GM21723 (cell line): ENCODE results near the gene SLC2A3.
"Not testable (repeated sequence)": the region's sequence is repeated elsewhere in the genome, so short reads cannot be mapped to it uniquely, and the experiment has no call there.

Source experiments
- ATAC-seq: cut with Tn5 transposase; IDR thresholded peaks from one replicate; pipeline ENCODE4 v1.9.1; 2021; ENCODE audit warnings: mild to moderate bottlenecking, moderate library complexity; ENCODE audit not compliant: unreplicated experiment

SLC2A3 gene

GRCh38 chr12:7951671-7952070 is 15.7 kb upstream of the SLC2A3 start:
- no peak for ATAC-seq

DNA sequence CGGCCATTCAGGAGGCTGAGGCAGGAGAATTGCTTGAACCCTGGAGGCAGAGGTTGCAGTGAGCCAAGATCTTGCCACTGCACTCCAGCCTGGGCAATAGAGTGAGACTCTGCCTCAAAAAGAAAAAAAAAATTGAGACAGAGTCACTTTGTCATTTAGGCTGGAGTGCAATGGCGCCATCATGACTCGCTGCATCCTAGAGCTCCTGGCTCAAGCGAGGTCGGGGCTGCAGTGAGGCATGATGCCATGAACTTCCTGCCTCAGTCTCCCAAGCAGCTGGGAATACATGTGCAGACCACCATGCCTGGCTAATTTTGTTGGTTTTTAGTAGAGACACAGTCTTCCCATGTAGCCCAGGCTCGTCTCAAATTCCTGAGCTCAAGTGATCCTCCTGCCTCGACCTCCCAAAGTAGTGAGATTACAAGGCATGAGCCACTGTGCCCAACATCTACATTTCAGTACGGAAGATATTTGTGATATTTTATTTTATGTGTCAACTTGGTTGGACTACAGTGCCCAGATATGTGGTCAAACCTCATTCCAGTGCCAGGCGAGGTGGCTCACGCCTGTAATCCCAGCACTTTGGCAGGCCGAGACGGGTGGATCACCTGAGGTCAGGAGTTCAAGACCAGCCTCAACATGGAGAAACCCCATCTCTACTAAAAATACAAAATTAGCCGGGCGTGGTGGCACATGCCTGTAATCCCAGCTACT is 14.4 kb upstream of the SLC2A3 start:
- not testable (repeated sequence) for ATAC-seq

- ATAC-seq = no peak
Measured at GRCh38 chr12:7948589-7949260, 12.7 kb upstream of the SLC2A3 start.

DNA sequence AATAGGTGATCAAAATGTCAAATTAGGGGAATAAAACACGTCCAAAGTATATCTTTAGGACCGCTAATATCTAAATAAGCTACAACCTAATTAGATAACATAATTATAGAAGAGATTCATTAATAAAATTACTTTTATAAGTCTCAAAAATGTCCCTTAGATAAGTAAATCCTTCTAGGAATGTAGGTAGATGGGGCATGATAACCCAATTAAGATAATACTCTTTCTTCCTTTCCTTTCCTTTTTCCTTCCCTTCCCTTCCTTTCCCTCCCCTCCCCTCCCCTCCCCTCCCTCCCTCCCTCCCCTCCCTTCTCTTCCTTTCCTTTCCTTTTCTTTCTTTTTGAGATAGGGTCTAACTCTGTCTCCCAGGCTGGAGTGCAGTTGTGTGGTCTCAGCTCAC is 11.0 kb upstream of the SLC2A3 start:
- ATAC-seq = no peak

DNA sequence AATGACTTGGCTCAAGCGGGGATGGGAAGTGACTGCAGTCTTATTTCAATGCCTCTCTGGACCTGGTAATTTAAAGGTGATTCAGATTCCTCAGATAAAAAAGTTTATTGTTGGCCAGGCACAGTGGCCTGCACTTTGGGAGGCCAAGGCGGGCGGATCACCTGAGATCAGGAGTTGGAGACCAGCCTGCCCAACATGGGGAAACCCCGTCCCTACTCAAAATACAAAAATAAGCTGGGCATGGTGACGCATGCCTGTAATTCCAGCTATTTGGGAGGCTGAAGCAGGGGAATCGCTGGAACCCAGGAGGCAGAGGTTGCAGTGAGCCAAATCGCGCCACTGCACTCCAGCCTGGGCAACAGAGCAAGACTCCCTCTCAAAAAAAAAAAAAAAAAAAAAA is 8.8 kb upstream of the SLC2A3 start:
- not testable (repeated sequence) for ATAC-seq

DNA sequence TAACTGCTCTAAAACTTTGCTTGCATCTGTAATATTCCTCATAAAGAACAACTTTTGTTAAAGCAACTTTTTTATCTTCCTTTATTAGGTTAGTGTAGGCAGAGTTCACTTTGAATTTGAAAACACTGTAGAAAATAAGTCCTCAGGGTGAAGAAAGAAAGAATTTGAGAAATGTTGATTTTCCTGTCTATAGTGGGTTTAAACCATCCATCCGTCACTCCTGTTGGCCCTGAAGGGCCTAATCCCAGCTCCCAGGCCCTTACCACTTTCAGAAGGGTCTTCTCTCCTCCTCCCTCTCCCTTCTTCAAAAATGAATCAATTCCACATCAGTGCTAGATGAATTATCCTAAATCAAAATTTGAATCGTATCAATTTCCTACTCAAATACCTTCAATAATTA is 4.9 kb upstream of the SLC2A3 start:
- ATAC-seq = no peak

DNA sequence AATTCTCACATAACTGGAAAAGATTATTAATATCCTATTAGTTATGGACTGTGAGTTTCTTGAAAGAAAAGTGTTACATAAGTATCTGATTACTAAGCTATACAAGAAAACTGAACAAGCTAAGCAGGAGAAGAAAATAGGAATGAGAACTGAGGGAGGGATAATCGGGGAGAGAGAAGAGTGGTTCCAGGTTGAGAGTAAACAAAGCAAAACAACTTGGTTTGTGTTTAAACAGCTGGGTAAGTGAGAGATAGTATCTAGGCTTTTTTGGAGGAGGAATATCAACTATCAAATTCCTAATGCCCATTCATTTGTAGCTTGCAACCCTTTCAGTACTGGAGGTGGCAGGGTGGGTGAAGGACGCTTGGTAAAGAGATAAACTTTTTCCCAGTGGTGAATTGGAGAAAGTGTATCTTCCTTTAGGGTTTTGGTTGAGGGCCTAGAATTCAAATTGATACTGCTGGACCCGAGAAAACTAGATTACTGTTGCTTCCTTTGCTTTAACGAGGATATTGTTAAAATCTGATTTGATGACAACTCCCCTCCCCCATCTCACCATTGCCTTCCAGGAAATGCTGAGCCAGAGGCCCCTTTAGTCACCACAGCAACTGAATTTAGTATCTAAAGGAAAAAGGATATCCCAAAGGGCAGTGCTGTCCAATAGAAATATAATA is 2.0 kb upstream of the SLC2A3 start:
- ATAC-seq = no peak

- no peak for ATAC-seq
Measured at GRCh38 chr12:7934889-7935492, 996 bp downstream of the SLC2A3 start.

- no peak for ATAC-seq
Measured at GRCh38 chr12:7934091-7934888, 1.7 kb downstream of the SLC2A3 start.

DNA sequence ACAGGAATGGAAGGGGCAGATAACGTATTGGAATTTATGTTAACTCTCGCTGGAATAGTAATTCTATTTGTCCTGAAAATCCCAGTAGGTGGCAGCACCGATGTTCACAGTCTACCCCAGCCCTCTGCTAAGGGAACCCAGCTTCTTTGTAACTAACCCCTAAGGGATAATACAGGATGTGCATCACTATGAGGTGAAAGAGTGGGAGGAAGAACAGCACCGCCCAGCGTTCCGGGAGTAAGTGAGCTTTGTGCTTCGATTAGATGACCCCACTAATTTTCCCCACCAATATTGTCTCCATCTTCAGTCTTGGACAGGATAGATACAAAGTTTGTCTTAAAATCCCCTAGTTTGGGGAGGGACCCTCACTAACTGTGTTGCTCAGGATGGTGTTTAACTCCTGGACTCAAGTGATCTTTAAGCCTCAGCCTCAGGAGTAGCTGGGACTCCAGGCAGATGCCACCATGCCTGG is 2.7 kb downstream of the SLC2A3 start:
- ATAC-seq = peak; percentile 72

DNA sequence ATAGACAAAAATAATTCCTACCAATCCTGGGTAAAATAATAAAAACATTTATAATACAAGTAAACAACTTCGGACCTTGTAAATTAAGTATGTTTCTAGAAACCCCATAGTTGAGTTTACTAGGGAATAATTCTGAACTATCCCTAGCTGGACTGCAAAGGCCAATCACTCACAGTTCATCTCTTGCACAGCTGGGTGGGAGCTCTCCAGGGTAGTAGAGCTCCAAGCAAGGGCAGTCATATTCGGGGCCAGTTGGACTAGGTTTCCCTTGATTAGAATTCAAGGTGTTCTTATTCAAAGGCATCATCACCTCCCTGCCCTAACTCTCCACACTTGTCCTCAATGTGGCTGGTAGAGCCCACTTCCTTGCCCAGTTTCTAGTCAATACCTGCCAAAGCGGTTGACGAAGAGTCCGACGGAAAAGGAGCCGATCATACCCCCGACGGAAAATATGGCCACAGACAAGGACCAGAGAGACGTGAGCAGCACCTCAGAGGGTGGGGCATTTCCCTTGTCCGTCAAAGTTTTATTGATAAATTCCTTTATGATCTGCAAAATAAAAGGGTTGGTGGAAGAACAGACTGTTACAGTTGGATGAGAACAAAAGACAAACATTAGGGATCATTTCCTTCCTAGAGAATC is 3.3 kb downstream of the SLC2A3 start:
- not testable (repeated sequence) for ATAC-seq

DNA sequence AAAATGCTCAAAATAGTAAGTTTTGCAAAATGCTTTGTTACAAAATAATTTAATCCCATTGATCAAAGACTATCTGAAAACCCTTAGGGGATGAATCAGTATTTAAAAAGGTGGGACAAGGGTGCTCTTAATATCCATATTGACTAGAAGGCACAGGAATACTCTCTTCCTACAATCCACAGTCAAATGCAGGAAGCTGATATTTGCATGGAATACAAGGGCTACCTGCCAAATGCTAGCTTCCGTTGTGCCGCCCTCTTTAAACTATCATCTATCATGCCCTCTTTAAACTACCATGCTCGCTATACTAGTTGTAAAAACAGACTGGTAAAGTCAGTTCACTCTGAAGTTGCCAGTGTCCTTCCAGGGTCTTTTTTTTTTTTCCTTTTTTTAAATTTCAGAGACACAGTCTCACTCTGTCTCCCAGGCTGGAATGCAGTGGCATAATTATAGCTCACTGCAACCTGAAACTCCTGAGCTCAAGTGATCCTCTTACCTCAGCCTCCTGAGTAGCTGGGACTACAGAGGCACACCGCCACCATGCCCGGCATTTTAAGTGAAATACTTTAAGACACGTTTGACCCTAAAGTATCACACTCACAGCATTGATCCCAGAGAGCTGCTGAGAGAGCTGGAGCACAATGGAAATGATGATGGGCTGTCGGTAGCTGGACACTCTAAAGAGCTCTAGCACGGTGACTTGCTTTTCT is 6.7 kb downstream of the SLC2A3 start:
- no peak for ATAC-seq

- no peak for ATAC-seq
Measured at GRCh38 chr12:7927470-7927869, 8.5 kb downstream of the SLC2A3 start.

GRCh38 chr12:7926068-7926666 is 9.8 kb downstream of the SLC2A3 start:
- not testable (repeated sequence) for ATAC-seq

- no peak for ATAC-seq
Measured at GRCh38 chr12:7923241-7924236, 12.4 kb downstream of the SLC2A3 start.

DNA sequence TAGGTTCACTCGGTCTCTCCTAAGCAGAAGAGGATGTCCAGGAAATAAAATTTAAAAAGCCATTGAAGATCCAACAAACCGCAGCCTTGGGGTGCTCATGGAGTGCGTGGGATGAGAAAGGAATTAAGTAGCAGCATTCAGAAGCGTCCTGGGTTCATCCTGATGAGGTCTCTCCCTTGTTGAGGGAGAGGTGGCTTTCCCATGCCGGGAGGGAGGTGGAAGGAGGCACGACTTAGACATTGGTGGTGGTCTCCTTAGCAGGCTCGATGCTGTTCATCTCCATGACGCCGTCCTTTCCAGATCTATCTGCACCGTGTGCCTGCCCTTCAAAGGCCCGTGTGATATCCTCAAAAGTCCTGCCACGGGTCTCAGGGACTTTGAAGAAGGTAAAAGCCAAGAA is 14.8 kb downstream of the SLC2A3 start:
- not testable (repeated sequence) for ATAC-seq

DNA sequence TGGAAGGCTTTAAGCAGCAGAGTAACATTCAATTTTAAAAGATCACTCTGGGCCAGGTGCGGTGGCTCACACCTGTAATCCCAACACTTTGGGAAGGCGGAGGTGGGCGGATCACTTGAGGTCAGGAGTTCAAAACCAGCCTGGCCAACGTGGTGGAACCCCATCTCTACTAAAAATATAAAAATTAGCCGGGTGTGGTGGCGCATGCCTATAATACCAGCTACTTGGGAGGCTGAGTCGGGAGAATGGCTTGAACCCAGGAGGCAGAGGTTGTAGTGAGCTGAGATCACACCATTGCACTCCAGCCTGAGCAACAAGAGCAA is 17.8 kb downstream of the SLC2A3 start:
- not testable (repeated sequence) for ATAC-seq
